CD14-positive monocyte (primary cell): ENCODE data around the gene FAM131B. TPM values are rescaled to one million over a fixed set of nuclear protein-coding genes. Genes with fewer than 3 reads are reported as not detected.

Experiments
- DNase-seq, 3 donors: peaks; one replicate each; pipeline ENCODE4 v3.0.0-alpha.2; 2011 to 2022
- H2AFZ ChIP-seq: 2 replicates; pipeline ENCODE4 v1.6.0; 2012; ENCODE audit warnings: mild to moderate bottlenecking, low read depth, low read length, inconsistent platforms; ENCODE audit not compliant: insufficient read depth, poor library complexity, severe bottlenecking
- H3K27ac ChIP-seq, 2 donors: 1 replicate in 1 of 2; 2 replicates in 1 of 2; pipeline ENCODE4 v1.5.1; 2012 to 2013; ENCODE audit warnings: low read length in 2 of 2, control low read depth in 1 of 2, inconsistent platforms in 1 of 2, low read depth in 1 of 2, mild to moderate bottlenecking in 1 of 2
- H3K27me3 ChIP-seq, 2 donors: one replicate each; pipeline versions ENCODE4 v1.6.0 to v1.6.1; 2011 to 2013; ENCODE audit warnings: low read length in 2 of 2; ENCODE audit not compliant: control insufficient read depth in 2 of 2, insufficient read depth in 2 of 2
- H3K36me3 ChIP-seq, 2 donors: replicated peaks in 1 of 2; 1 replicate in 1 of 2; 2 replicates in 1 of 2; pipeline versions ENCODE4 v1.5.1 to v1.6.1; 2012 to 2013; ENCODE audit warnings: low read length in 2 of 2, control low read depth in 1 of 2, inconsistent platforms in 1 of 2, mild to moderate bottlenecking in 1 of 2; ENCODE audit not compliant: insufficient read depth in 2 of 2, control insufficient read depth in 1 of 2
- H3K4me1 ChIP-seq, 2 donors: 1 replicate in 1 of 2; 2 replicates in 1 of 2; pipeline versions ENCODE4 v1.5.1 to v1.6.1; 2012 to 2013; ENCODE audit warnings: low read length in 2 of 2, control low read depth in 1 of 2, inconsistent platforms in 1 of 2, mild to moderate bottlenecking in 1 of 2, moderate library complexity in 1 of 2; ENCODE audit not compliant: insufficient read depth in 2 of 2, control insufficient read depth in 1 of 2
- H3K4me2 ChIP-seq: replicated peaks from 2 replicates; pipeline ENCODE3; 2012; ENCODE audit warnings: low read length, moderate library complexity, mild to moderate bottlenecking; ENCODE audit not compliant: poor library complexity, severe bottlenecking; ENCODE audit errors: extremely low read depth
- H3K4me3 ChIP-seq, 3 experiments: fragments of 200-600 bp in 1 of 3; sonication (generic) in 1 of 3; replicated peaks in 1 of 3; 1 replicate in 2 of 3; 2 replicates in 1 of 3; pipeline ENCODE4 v1.5.1; 2011 to 2013; ENCODE audit warnings: low read length in 3 of 3, mild to moderate bottlenecking in 3 of 3, control low read depth in 2 of 3, low read depth in 2 of 3, inconsistent platforms in 1 of 3, moderate library complexity in 1 of 3
- H3K79me2 ChIP-seq: 2 replicates; pipeline ENCODE4 v1.6.0; 2012; ENCODE audit warnings: mild to moderate bottlenecking, control low read depth, inconsistent platforms, low read length, moderate library complexity; ENCODE audit not compliant: insufficient read depth
- H3K9ac ChIP-seq: 2 replicates; pipeline ENCODE4 v1.6.0; 2017; ENCODE audit warnings: low read length, mild to moderate bottlenecking; ENCODE audit not compliant: insufficient read depth, poor library complexity, severe bottlenecking
- H3K9me3 ChIP-seq, 2 donors: replicated peaks in 1 of 2; 1 replicate in 1 of 2; 2 replicates in 1 of 2; pipeline versions ENCODE4 v1.5.1 to v1.6.1; 2012 to 2013; ENCODE audit warnings: low read length in 2 of 2, control low read depth in 1 of 2; ENCODE audit not compliant: control insufficient read depth in 1 of 2, insufficient read depth in 1 of 2
- H4K20me1 ChIP-seq: 2 replicates; pipeline ENCODE4 v1.6.0; 2012; ENCODE audit warnings: mild to moderate bottlenecking, low read length, control low read depth, moderate library complexity; ENCODE audit not compliant: insufficient read depth
- H3K27ac Mint-ChIP-seq, 7 donors: one replicate each; pipeline ENCODE4 v1.8.0; 2020; ENCODE audit warnings: mild to moderate bottlenecking in 7 of 7, mixed read lengths in 7 of 7, moderate library complexity in 6 of 7, inconsistent platforms in 2 of 7
- H3K27me3 Mint-ChIP-seq, 3 donors: one replicate each; pipeline ENCODE4 v1.8.0; 2021 to 2022; ENCODE audit warnings: low read depth in 3 of 3, mild to moderate bottlenecking in 3 of 3, mixed read lengths in 3 of 3, moderate library complexity in 3 of 3, inconsistent platforms in 1 of 3
- H3K36me3 Mint-ChIP-seq, 2 donors: one replicate each; pipeline ENCODE4 v1.8.0; 2020; ENCODE audit warnings: mixed read lengths in 2 of 2, inconsistent platforms in 1 of 2, mild to moderate bottlenecking in 1 of 2
- H3K4me1 Mint-ChIP-seq: one replicate; pipeline ENCODE4 v1.8.0; 2020; ENCODE audit warnings: mild to moderate bottlenecking, mixed read lengths
- H3K4me3 Mint-ChIP-seq, 2 donors: one replicate each; pipeline ENCODE4 v1.8.0; 2020; ENCODE audit warnings: mild to moderate bottlenecking in 2 of 2, mixed read lengths in 2 of 2, moderate library complexity in 1 of 2
- H3K9me3 Mint-ChIP-seq, 7 donors: one replicate each; pipeline ENCODE4 v1.8.0; 2020 to 2022; ENCODE audit warnings: mixed read lengths in 7 of 7, mild to moderate bottlenecking in 6 of 7, moderate library complexity in 6 of 7, inconsistent platforms in 2 of 7
- WGBS: methylation state at CpG from one replicate; pipeline ENCODE4 v1.1.5; 2013; ENCODE audit warnings: missing lambda C conversion rate; ENCODE audit not compliant: insufficient coverage; 5-methylcytosine and 5-hydroxymethylcytosine counted together
- intact Hi-C, 2 donors: fragments of 100-400 bp; cut with micrococcal nuclease; formaldehyde crosslinking; loops; one replicate each; pipeline versions ENCODE4 v1.15.0 to v1.15.1; 2023
- polyA plus RNA-seq, 3 donors: library from polyadenylated mRNA; depleted of rRNA in 1 of 3; unstranded in 2 of 3; stranded (reverse) in 1 of 3; fragments of 300-500 nt in 2 of 3; fragments of >200 nt in 1 of 3; fragmentation: Illumina TruSeq in 2 of 3; gene quantifications; 1 replicate in 2 of 3; 2 replicates in 1 of 3; pipeline ENCODE4 v1.2.3, GENCODE V29; 2012 to 2021
- TF ChIP-seq, protein P1 (sequence below): fragments of 200-600 bp; IDR thresholded peaks from one replicate; pipeline ENCODE4 v1.8.0; 2022; ENCODE audit warnings: antibody characterized with exemption, mild to moderate bottlenecking

The FAM131B gene
- polyA plus RNA-seq, 3 donors = 0.69 to 0.72 TPM; not detected in 1

DNA sequence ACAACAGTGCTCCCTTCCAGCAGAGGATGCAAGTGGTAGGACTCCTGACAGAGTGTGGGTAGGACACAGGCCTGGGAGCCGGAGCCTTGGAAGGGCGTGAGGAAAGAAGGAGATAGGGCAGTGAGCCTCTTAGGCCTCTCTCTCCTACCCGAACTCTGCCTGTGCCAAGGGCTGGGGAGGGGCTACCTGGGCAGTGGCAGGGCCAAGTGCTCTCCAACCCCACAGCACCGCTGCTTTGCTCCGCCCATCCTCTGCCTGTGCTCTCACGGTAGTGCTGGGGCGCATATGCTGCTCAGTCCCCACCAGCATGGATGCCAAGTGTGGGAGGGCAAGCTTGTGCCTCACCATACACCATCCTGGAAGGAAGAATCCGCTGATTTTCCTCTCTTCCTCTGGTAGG is 7.5 kb downstream of the FAM131B start:
- Histone ChIP-seq H3K27ac (no peak overlapping the region), H3K36me3 (no peaks in the 10 kb centered on the region), H3K4me1 (peaks cover under 1 to 5% of the 10 kb centered on the region in 2 donors), H3K27me3 (no peaks in the 10 kb centered on the region), H3K9ac (no peak overlapping the region), H3K4me3 (no peak overlapping the region), H3K4me2 (no peak overlapping the region), H4K20me1 (no peaks in the 10 kb centered on the region), H3K79me2 (no peaks in the 10 kb centered on the region), H3K9me3 (no peaks in the 10 kb centered on the region), H2AFZ (no peak overlapping the region)
- no peak overlapping the region for H3K4me3 Mint-ChIP-seq
- no peak for DNase-seq
- H3K27me3 Mint-ChIP-seq = peaks cover 10 to 16% (median 15%) of the 10 kb centered on the region in 3 donors
- TF ChIP-seq, protein P1, sequence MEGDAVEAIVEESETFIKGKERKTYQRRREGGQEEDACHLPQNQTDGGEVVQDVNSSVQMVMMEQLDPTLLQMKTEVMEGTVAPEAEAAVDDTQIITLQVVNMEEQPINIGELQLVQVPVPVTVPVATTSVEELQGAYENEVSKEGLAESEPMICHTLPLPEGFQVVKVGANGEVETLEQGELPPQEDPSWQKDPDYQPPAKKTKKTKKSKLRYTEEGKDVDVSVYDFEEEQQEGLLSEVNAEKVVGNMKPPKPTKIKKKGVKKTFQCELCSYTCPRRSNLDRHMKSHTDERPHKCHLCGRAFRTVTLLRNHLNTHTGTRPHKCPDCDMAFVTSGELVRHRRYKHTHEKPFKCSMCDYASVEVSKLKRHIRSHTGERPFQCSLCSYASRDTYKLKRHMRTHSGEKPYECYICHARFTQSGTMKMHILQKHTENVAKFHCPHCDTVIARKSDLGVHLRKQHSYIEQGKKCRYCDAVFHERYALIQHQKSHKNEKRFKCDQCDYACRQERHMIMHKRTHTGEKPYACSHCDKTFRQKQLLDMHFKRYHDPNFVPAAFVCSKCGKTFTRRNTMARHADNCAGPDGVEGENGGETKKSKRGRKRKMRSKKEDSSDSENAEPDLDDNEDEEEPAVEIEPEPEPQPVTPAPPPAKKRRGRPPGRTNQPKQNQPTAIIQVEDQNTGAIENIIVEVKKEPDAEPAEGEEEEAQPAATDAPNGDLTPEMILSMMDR = no peak
- no peak overlapping the region for H3K27ac Mint-ChIP-seq
- intact Hi-C loops = no loop called here
- peaks cover 3 to 10% of the 10 kb centered on the region in 2 donors for H3K36me3 Mint-ChIP-seq
- peaks cover 10% of the 10 kb centered on the region for H3K4me1 Mint-ChIP-seq
- 98% methylated on average over 7 of the region's 8 CpGs for WGBS
- peaks cover 0 to 5% (median 0%) of the 10 kb centered on the region in 7 donors for H3K9me3 Mint-ChIP-seq

DNA sequence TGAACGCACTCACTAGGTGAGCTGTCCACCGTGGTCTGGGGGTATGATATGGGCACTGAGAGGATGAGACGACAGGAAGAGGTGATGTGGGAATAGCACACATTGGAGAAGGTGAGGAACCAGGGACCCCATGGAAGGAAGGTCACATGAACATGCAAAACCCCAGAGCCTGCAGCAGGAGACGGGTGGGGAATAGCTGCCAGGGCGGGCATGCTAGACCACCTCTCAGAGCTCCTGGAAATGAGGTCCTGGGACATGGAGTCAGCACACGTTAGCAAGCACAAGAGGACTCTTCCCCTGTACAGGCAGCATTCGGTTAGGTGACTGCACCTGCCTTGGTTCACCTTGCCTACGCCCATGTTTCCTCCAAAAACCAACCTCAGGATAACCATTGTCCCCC is 8.1 kb downstream of the FAM131B start:
- Histone ChIP-seq H3K4me3 (no peak overlapping the region), H3K9me3 (no peaks in the 10 kb centered on the region), H4K20me1 (no peaks in the 10 kb centered on the region), H3K27ac (no peak overlapping the region), H3K79me2 (no peaks in the 10 kb centered on the region), H3K9ac (no peak overlapping the region), H3K27me3 (no peaks in the 10 kb centered on the region), H2AFZ (no peak overlapping the region), H3K36me3 (no peaks in the 10 kb centered on the region), H3K4me1 (no peaks in the 10 kb centered on the region), H3K4me2 (no peak overlapping the region)
- WGBS = 89% methylated on average over 6 of the region's 8 CpGs
- Mint-ChIP-seq H3K36me3 (peaks cover 3 to 10% of the 10 kb centered on the region in 2 donors), H3K4me1 (peaks cover 4% of the 10 kb centered on the region), H3K27ac (no peak overlapping the region), H3K4me3 (no peak overlapping the region), H3K27me3 (peaks cover 7 to 12% (median 10%) of the 10 kb centered on the region in 3 donors), H3K9me3 (peaks cover 0 to 3% (median 0%) of the 10 kb centered on the region in 7 donors)
- intact Hi-C loops = no loop called here
- TF ChIP-seq, protein P1 = no peak
- DNase-seq = no peak
